Fibroblast of villous mesenchyme (primary cell): ENCODE data around the gene JPH4. TPM values are rescaled to one million over a fixed set of nuclear protein-coding genes. Genes with fewer than 3 reads are reported as not detected.
A peak's percentile ranks its signal among the peaks of the same experiment; 100 is the strongest.
"Not testable (repeated sequence)": the region's sequence is repeated elsewhere in the genome, so short reads cannot be mapped to it uniquely, and the experiment has no call there.

Experiments used
- DNase-seq: peaks from one replicate; pipeline ENCODE4 v3.0.0-alpha.2; 2010; ENCODE audit warnings: low read depth
- H3K4me3 ChIP-seq: 2 replicates; pipeline ENCODE4 v1.5.1; 2011; ENCODE audit warnings: low read depth, mild to moderate bottlenecking, low read length
- total RNA-seq: library from RNA; depleted of rRNA; stranded (reverse); fragments of >200 nt; gene quantifications from 2 replicates; pipeline ENCODE4 v1.2.3, GENCODE V29; 2012
- TF ChIP-seq, protein P1 (sequence below): IDR thresholded peaks from 2 replicates; pipeline ENCODE4 v1.5.1; 2012; ENCODE audit warnings: low read depth, mild to moderate bottlenecking, low read length; ENCODE audit not compliant: insufficient read depth

Gene JPH4
- total RNA-seq, 1 donor, result not detected

- TF ChIP-seq, protein P1, sequence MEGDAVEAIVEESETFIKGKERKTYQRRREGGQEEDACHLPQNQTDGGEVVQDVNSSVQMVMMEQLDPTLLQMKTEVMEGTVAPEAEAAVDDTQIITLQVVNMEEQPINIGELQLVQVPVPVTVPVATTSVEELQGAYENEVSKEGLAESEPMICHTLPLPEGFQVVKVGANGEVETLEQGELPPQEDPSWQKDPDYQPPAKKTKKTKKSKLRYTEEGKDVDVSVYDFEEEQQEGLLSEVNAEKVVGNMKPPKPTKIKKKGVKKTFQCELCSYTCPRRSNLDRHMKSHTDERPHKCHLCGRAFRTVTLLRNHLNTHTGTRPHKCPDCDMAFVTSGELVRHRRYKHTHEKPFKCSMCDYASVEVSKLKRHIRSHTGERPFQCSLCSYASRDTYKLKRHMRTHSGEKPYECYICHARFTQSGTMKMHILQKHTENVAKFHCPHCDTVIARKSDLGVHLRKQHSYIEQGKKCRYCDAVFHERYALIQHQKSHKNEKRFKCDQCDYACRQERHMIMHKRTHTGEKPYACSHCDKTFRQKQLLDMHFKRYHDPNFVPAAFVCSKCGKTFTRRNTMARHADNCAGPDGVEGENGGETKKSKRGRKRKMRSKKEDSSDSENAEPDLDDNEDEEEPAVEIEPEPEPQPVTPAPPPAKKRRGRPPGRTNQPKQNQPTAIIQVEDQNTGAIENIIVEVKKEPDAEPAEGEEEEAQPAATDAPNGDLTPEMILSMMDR, result no peak
- H3K4me3 ChIP-seq, result no peak overlapping the region
- no peak for DNase-seq
Observed at GRCh38 chr14:23589606-23590005, 11.0 kb upstream of the JPH4 start.

DNA sequence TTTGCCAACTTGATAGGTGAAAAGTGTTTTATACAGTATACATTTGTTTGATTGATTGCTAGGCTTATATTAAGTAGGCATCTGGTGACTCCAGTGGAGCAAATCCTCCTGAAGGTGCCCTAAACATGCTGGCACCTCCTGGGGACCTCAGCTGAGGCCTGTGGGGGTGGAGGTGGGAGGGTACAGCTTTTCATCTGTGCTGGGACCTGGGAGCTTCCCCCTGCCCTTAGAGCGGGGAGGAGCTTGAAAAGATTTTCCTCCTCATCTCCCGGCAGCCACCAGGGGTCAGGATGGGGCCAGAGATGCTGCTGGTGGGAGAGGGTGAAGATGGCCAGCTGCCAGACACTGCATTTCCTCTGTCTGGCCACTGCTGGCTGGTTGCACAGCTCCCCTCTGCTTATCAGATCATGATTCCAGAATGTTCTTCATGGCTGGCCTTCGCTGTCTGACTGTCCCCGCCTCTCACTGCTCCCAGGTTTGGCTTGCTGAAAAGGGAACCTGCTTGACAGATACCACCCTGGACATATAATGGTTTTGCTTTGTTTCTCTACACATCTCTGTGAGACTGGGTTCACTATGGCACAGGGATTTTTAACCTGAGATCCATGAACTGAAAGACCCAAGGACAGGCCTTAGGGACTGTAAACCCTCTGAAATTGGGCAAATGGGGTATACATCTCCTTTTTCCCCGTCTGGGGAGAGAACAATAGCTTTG, 10.5 kb upstream of the JPH4 start:
- TF ChIP-seq, protein P1, result peak; percentile 88
- no peak overlapping the region for H3K4me3 ChIP-seq
- peak; percentile 89 for DNase-seq

- H3K4me3 ChIP-seq, DNase-seq: not testable (repeated sequence)
Observed at GRCh38 chr14:23584527-23585203, 6.1 kb upstream of the JPH4 start.

DNA sequence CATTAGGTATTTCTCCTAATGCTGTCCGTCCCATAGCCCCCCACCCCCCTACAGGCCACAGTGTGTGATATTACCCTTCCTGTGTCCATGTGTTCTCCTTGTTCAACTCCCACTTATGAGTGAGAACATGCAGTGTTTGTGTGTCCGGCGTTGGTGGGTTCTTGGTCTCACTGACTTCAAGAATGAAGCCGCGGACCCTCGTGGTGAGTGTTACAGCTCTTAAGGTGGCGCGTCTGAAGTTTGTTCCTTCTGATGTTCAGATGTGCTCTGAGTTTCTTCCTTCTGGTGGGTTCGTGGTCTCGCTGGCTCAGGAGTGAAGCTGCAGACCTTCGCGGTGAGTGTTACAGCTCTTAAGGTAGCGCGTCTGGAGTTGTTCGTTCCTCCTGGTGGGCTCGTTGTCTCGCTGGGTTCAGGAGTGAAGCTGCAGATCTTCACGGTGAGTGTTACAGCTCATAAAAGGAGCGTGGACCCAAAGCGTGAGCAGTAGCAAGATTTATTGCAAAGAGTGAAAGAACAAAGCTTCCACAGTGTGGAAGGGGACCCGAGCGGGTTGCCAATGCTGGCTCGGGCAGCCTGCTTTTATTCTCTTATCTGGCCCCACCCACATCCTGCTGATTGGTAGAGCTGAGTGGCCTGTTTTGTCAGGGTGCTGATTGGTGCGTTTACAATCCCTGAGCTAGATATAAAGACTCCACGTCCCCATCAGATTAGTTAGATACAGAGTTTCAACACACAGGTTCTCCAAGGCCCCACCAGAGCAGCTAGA, 5.4 kb upstream of the JPH4 start:
- not testable (repeated sequence) for H3K4me3 ChIP-seq, DNase-seq

DNA sequence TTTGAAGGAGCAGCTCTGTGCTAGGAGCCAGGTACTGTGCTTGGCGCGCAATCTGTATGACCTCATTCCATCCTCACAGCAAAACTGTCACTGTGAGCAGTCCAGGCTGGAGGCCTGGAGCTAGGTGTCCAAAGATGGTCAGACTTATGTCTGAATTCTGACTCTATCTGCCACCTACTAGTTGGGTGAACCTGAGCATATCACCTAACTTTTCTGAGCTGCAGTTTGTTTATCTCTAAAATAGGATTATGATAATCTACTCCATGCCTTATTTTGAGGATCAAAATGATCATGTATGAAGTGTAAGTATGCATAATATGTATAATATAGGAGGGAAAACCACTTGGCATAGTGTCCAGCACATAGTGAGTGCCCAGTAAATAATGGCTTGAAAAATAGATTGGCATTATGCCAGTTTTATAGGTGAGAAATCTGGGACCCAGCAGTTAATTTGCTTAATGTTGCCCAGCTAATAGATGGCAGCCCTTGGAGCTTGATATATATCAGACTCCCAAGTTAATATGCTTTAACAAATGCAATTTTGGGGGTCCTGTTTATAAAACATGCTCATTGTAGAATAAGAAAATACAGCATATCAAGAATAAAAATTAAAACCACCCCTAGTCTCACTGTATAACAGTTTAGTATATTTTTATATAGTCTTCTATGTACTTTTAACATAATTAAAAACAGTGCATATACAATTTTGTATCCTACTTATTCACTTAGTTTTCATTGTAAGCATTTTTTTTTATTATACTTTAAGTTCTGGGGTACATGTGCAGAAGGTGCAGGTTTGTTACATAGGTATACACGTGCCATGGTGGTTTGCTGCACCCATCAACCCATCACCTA, 4.5 kb upstream of the JPH4 start:
- H3K4me3 ChIP-seq, result no peak overlapping the region
- TF ChIP-seq, protein P1, result no peak
- DNase-seq, result no peak

DNA sequence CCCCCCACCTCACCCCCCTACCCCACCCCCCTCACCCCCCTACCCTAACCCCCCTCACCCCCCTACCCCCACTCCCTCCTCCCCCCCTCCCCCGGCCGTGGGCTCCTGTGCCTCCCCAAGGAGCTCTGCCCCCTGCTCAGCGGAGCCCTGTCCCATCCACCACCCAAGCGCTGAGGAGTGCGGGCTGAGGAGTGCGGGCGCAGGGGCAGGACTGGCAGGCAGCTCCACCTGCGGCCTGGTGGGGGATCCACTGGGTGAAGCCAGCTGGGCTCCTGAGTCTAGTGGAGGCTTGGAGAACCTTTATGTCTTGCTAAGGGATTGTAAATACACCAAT, 2.3 kb upstream of the JPH4 start:
- no peak for DNase-seq
- H3K4me3 ChIP-seq, result no peak overlapping the region
- TF ChIP-seq, protein P1, result no peak

- H3K4me3 ChIP-seq, result no peak overlapping the region
- DNase-seq, result no peak
- TF ChIP-seq, protein P1, result no peak
Observed at GRCh38 chr14:23580152-23580926, 1.7 kb upstream of the JPH4 start.
